GM12878 (cell line): ENCODE results near the gene OLFML2A. TPM values are rescaled to one million over a fixed set of nuclear protein-coding genes. Genes with fewer than 3 reads are reported as not detected.

Experiments used
- ATAC-seq: fragments of 200-7000 bp; cut with Tn5 transposase; 3 replicates; pipeline ENCODE4 v1.9.1; 2020; ENCODE audit warnings: mild to moderate bottlenecking, moderate library complexity
- BruUV-seq: library from RNA; stranded (reverse); fragments of 400-500 nt; replicated peaks from 2 replicates; lab custom pipeline; 2021; lab: Mats Ljungman, UMichigan
- CTCF ChIA-PET: fragments of 300-600 bp; sonication (Branson Sonifier 250); formaldehyde crosslinking; extraction: SDS; loops from one replicate; lab custom pipeline; 2021; ENCODE audit warnings: inconsistent platforms; lab: Yijun Ruan, JAX
- POLR2A ChIA-PET: fragments of 350-600 bp; formaldehyde crosslinking; extraction: SDS; loops from one replicate; lab custom pipeline; 2021; ENCODE audit warnings: inconsistent platforms; lab: Charles Lee
- RAD21 ChIA-PET: fragments of 300-600 bp; sonication (Branson Sonifier 250); formaldehyde crosslinking; loops from one replicate; lab custom pipeline; 2023; ENCODE audit warnings: antibody characterized with exemption; ENCODE audit not compliant: unreplicated experiment; lab: Charles Lee
- SMC1A ChIA-PET: fragments of 300-600 bp; sonication (Branson Sonifier 250); formaldehyde crosslinking; loops from one replicate; lab custom pipeline; 2023; ENCODE audit not compliant: unreplicated experiment, uncharacterized antibody; lab: Charles Lee
- DNase-seq: peaks from one replicate; pipeline ENCODE4 v3.0.0-alpha.2; 2011; ENCODE audit warnings: low read depth, low spot score
- FAIRE-seq: peaks from 3 replicates; lab custom pipeline; 2011; peaks lifted over from hg19 to GRCh38; lab: Jason Lieb, UNC
- H2AFZ ChIP-seq: 2 replicates; pipeline ENCODE4 v1.6.0; 2011; ENCODE audit warnings: low read depth, low read length, control low read depth; ENCODE audit not compliant: control insufficient read depth
- H3K27ac ChIP-seq: 2 replicates; pipeline ENCODE4 v1.5.1; 2011; ENCODE audit warnings: control low read depth; ENCODE audit not compliant: control insufficient read depth, insufficient read depth
- H3K27me3 ChIP-seq, 2 experiments: replicated peaks in 1 of 2; 2 replicates each; pipeline versions ENCODE4 v1.6.0 to v1.6.1; 2011; ENCODE audit warnings: low read length in 1 of 2; ENCODE audit not compliant: control insufficient read depth in 2 of 2, insufficient read depth in 2 of 2
- H3K36me3 ChIP-seq, 2 experiments: 2 replicates each; pipeline ENCODE4 v1.5.1; 2011; ENCODE audit warnings: low read length in 1 of 2; ENCODE audit not compliant: control insufficient read depth in 2 of 2, insufficient read depth in 2 of 2
- H3K4me1 ChIP-seq: 2 replicates; pipeline ENCODE4 v1.6.1; 2011; ENCODE audit warnings: mild to moderate bottlenecking, low read length, moderate library complexity, mixed read lengths; ENCODE audit not compliant: control insufficient read depth, insufficient read depth
- H3K4me2 ChIP-seq: 2 replicates; pipeline ENCODE4 v1.6.0; 2011; ENCODE audit warnings: control low read depth; ENCODE audit not compliant: control insufficient read depth, insufficient read depth
- H3K4me3 ChIP-seq: fragments of 200-600 bp; sonication (generic); 2 replicates; pipeline ENCODE4 v1.5.1; 2016
- H3K79me2 ChIP-seq: 2 replicates; pipeline ENCODE4 v1.6.0; 2011; ENCODE audit warnings: low read length; ENCODE audit not compliant: control insufficient read depth, insufficient read depth
- H3K9ac ChIP-seq: 2 replicates; pipeline ENCODE4 v1.8.0; 2011; ENCODE audit warnings: low read length, control low read depth, mixed read lengths; ENCODE audit not compliant: control insufficient read depth, insufficient read depth
- H3K9me3 ChIP-seq: replicated peaks from 3 replicates; pipeline ENCODE4 v1.5.1; 2011; ENCODE audit warnings: mild to moderate bottlenecking, low read length; ENCODE audit not compliant: control insufficient read depth, insufficient read depth
- H4K20me1 ChIP-seq: 2 replicates; pipeline ENCODE4 v1.6.0; 2011; ENCODE audit not compliant: control insufficient read depth, insufficient read depth
- FOXK2 ChIP-seq: fragments of 450-650 bp; IDR thresholded peaks from 2 replicates; pipeline ENCODE4 v1.6.1; 2017; ENCODE audit warnings: mild to moderate bottlenecking, moderate library complexity
- FOXM1 ChIP-seq: IDR thresholded peaks from 2 replicates; pipeline ENCODE4 v1.6.1; 2012; ENCODE audit warnings: low read depth, mild to moderate bottlenecking, inconsistent platforms, low read length, moderate library complexity
- POLR2A ChIP-seq: IDR thresholded peaks from 2 replicates; pipeline ENCODE4 v1.6.1; 2011; ENCODE audit warnings: low read depth, mild to moderate bottlenecking, low read length
- POLR2AphosphoS5 ChIP-seq: IDR thresholded peaks from 2 replicates; pipeline ENCODE4 v1.6.1; 2011; ENCODE audit warnings: mild to moderate bottlenecking, low read length, inconsistent platforms
- RAD51 ChIP-seq: fragments of 450-650 bp; IDR thresholded peaks from 2 replicates; pipeline ENCODE4 v1.6.1; 2016; ENCODE audit warnings: moderate library complexity, mild to moderate bottlenecking, inconsistent platforms
- RFX5 ChIP-seq: IDR thresholded peaks from 2 replicates; pipeline ENCODE4 v1.6.1; 2011; ENCODE audit warnings: low read depth, low read length, improper control_type of control experiment
- TARDBP ChIP-seq: IDR thresholded peaks from 2 replicates; pipeline ENCODE4 v1.6.1; 2016; ENCODE audit warnings: borderline replicate concordance
- WGBS: methylation state at CpG from one replicate; pipeline ENCODE4 v1.1.6; 2016; ENCODE audit warnings: low lambda C conversion rate; ENCODE audit not compliant: insufficient replicate concordance, insufficient coverage; ENCODE audit errors: missing lambda C conversion rate; 5-methylcytosine and 5-hydroxymethylcytosine counted together
- in situ Hi-C: fragments of 300-500 bp; cut with MboI; formaldehyde crosslinking; loops from 9 replicates; pipeline ENCODE4 v1.14.3; 2018; ENCODE audit warnings: mixed read lengths
- intact Hi-C: fragments of 100-400 bp; cut with micrococcal nuclease; formaldehyde crosslinking; loops from one replicate; pipeline ENCODE4 v1.14.2; 2022; ENCODE audit not compliant: unreplicated experiment
- polyA plus RNA-seq, 11 experiments: library from polyadenylated mRNA; depleted of rRNA in 4 of 11; unstranded in 6 of 11; stranded (reverse) in 5 of 11; fragments of >200 nt; fragmentation: Nextera tagmentation in 4 of 11; fragmentation: Illumina TruSeq in 1 of 11; extraction: Ambion mirVana in 4 of 11; extraction: Trizol in 1 of 11; gene quantifications; 1 replicate in 1 of 11; 2 replicates in 10 of 11; pipeline versions ENCODE4 v1.2.1 to v1.2.3, GENCODE V29; 2011 to 2016; ENCODE audit warnings: inconsistent platforms in 2 of 11, missing spikeins in 2 of 11, low read depth in 1 of 11
- total RNA-seq, 4 experiments: library from RNA; depleted of rRNA in 3 of 4; stranded (reverse); fragments of >200 nt in 3 of 4; fragmentation: Illumina TruSeq in 1 of 4; extraction: Trizol in 1 of 4; gene quantifications; 2 replicates each; pipeline versions ENCODE4 v1.2.1 to v1.2.3, GENCODE V29; 2013 to 2021

The OLFML2A gene
- total and polyA plus RNA-seq, 10 of the 15 experiments (the other 5 are each of a cell fraction or from before 2014, with no cell fraction given) = 0.02 to 0.13 (median 0.10) TPM; not detected in 4

DNA sequence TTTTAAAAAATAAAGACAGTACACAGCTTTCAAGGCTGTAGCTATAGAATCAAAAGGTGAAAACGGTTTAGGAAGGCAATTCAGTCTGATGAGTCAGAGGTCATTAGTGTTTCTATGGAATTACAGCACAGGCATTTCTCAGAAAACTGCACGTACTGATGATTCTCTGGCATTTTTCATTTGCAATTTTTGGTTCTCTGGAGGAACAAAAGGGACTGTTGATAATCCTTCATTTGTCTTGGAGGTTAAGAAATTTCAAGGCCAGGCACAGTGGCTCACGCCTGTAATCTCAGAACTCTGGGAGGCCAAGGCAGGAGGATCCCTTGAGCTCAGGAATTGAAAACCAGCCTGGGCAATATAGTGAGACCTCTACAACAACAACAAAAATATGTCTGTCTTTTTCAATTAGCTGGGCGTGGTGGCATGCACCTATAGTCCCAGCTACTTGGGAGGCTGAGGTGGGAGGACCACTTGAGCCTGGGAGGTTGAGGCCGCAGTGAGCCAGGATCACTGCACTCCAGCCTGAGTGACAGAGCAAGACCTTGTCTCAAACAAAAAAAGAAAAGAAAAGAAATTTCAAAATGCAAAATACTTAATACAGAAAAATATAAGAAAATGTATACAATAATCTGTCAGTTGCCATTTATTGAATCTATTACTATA lies 33.1 kb upstream of the OLFML2A start:
- Histone ChIP-seq H3K27ac (no peak overlapping the region), H3K4me2 (no peak overlapping the region), H3K79me2 (peaks cover 3% of the 10 kb centered on the region), H3K9me3 (no peaks in the 10 kb centered on the region; the same call in 2 of the 3 replicates), H3K4me1 (no peaks in the 10 kb centered on the region), H4K20me1 (no peaks in the 10 kb centered on the region; the same call in 1 of the 2 replicates), H2AFZ (no peak overlapping the region), H3K27me3 (no peaks in the 10 kb centered on the region), H3K9ac (no peak overlapping the region), H3K36me3 (no peaks in the 10 kb centered on the region), H3K4me3 (no peak overlapping the region)
- DNase-seq (no peak), FAIRE-seq (no peak), ATAC-seq (no peak)
- BruUV-seq = no TSS peak
- WGBS = 76% methylated on average over 5 of the region's 5 CpGs
- ChIA-PET POLR2A (interaction anchor here (1.0 to 1.5 kb wide), 2 partner anchors 9 to 106 kb away, joined by 5 to 8 read pairs; no protein-coding TSS in a partner anchor), RAD21 (no interaction called here), CTCF (interaction anchor here (0.6 to 2.8 kb wide), 8 partner anchors 9 to 207 kb away, joined by 3 to 8 read pairs (median 4); no protein-coding TSS in a partner anchor), SMC1A (interaction anchor here (0.9 to 2.6 kb wide), 10 partner anchors 9 to 30 kb away, joined by 3 to 8 read pairs (median 3); no protein-coding TSS in a partner anchor)
- in situ Hi-C loops = no loop called here
- intact Hi-C loops = no loop called here
- TF ChIP-seq RFX5 = no peak
- TF ChIP-seq, all 136 proteins: peak for 0

GRCh38 chr9:124747065-124747464 lies 29.9 kb upstream of the OLFML2A start:
- Histone ChIP-seq H3K36me3 (no peaks in the 10 kb centered on the region), H3K27me3 (no peaks in the 10 kb centered on the region), H3K27ac (no peak overlapping the region), H3K9me3 (no peaks in the 10 kb centered on the region), H2AFZ (no peak overlapping the region), H3K79me2 (peaks cover 6% of the 10 kb centered on the region), H3K4me3 (no peak overlapping the region), H3K4me2 (no peak overlapping the region), H3K9ac (no peak overlapping the region), H4K20me1 (no peaks in the 10 kb centered on the region; the same call in 1 of the 2 replicates), H3K4me1 (no peaks in the 10 kb centered on the region)
- ChIA-PET CTCF (interaction anchor here (0.9 to 1.7 kb wide), 3 partner anchors 17 to 20 kb away, joined by 3 to 6 read pairs (median 3); no protein-coding TSS in a partner anchor), SMC1A (interaction anchor here (1.0 to 2.1 kb wide), 2 partner anchors 11 to 17 kb away, joined by 3 to 4 read pairs; no protein-coding TSS in a partner anchor), POLR2A (no interaction called here), RAD21 (no interaction called here)
- DNase-seq = no peak
- no peak for ATAC-seq
- TF ChIP-seq RAD51 (no peak), POLR2A (no peak), FOXM1 (no peak), TARDBP (no peak), FOXK2 (no peak), POLR2AphosphoS5 (no peak)
- 76% methylated on average over 4 of the region's 4 CpGs for WGBS
- intact Hi-C loops (no loop called here), in situ Hi-C loops (no loop called here)
- BruUV-seq = no TSS peak
- no peak for FAIRE-seq
